HL-60/S4 (cell line): ENCODE data around the gene TEX55.
"Not testable (repeated sequence)": the region's sequence is repeated elsewhere in the genome, so short reads cannot be mapped to it uniquely, and the experiment has no call there.

Experiments
- in situ Hi-C: fragments of 300-500 bp; cut with MboI; formaldehyde crosslinking; loops from 2 replicates; pipeline ENCODE4 v1.14.3; 2022; ENCODE audit warnings: low sequenced_read_pairs

The TEX55 gene

DNA sequence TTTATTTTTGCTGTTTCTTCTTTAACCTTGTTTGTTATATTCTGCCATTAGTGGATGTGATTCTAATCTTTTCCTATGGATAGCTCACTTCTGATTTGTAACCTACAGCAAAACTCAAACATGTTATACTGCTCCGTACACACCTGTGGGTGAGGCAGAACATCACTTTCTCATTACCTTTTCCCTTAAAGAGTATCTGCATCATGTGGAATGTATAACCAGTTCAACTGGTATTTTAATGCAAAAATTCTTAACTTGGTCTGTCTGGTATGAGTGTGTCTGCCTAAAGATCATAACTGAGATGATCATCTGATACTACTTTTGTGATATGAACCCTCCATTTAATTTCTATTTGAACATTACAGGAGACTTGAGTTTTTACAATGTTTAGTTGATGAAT is 14.4 kb downstream of the TEX55 start:
- in situ Hi-C loops, result no loop called here

DNA sequence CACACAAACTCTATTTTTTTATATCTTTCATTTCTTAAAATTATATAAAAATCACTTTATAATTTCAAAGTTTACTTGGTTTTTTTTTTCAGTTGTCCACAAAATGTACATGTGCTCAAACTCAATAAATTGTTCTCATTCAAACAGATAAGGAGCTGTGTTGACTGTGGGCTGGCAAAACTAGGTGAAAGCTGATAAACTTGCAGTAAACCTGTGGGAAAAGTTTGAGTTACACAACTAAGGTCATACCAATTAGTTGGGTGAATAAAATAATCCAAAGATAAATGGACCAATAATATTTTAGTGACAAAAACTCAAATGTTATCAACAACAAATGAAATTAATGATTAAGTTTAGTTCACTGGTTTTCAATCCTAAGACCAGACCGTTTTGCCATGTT is 14.8 kb downstream of the TEX55 start:
- in situ Hi-C loops, result no loop called here

DNA sequence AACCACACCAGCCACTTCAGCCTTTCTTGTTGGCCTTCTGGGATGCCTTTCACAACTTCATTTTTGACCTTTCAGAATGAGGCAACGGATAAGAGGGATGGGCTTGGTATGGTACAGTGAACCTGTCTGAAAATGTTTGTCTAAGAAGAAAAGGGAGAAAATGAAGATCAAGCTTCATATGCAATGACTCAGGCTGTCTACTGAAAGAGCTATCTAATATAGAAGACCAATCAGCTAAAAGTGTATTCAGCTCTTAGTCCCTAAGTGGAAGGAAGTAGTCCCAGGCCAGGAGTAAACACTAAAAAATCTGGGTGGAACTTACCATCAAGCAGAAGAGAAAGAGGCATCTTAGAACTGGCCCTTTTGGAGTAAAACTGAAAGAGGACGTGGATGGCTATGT is 15.3 kb downstream of the TEX55 start:
- in situ Hi-C loops, result no loop called here

DNA sequence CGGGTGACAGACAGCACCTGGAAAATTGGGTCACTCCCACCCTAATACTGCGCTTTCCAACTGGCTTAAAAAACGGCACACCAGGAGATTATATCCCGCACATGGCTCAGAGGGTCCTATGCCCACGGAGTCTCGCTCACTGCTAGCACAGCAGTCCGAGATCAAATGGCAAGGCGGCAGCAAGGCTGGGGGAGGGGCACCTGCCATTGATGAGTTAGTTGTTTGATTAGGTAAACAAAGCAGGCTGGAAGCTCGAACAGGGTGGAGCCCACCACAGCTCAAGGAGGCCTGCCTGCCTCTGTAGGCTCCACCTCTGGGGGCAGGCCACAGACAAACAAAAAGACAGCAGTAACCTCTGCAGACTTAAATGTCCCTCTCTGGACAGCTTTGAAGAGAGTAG is 18.8 kb downstream of the TEX55 start:
- in situ Hi-C loops, result not testable (repeated sequence)

DNA sequence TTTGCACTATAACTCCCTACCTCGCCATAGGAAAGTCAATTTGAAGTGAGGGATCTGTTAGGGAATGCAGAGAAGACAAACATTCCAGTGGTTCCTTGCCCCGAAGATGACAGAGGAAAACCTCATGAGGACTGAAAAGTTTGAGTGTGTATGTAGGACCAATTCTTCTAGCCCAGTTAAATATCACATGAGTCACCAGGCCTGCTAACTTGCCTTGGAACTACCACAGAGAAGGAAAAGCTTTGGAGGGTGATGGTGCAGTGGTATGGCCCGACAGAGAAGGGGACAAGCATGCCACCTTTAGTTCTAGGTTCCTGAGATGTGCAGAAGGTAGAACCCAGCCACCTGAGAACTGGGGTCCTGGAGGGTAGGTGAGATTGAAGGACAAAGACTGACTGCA is 24.9 kb downstream of the TEX55 start:
- in situ Hi-C loops, result no loop called here

DNA sequence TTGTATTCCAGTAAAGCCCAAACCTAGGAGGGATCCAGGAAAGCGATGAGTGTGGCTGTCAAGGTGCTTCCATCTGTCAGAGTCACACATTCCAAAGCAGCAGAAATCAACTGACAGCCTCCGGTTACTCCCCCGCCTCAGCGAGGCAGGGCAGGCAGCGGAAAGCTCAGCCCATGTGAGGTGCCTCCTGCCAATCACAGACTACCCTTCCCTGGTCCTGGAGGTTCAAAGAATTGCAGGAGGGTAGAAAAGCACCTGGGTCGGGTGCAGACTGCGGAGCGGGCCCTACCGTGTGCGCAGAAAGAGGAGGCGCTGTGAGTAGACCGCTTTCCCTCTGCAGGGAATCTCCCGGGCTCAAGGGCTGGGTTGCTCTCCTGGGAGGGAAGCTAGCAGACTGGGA is 27.4 kb downstream of the TEX55 start, which contains the start of gene UPK1B:
UPK1B (plus strand) TSS at position 274 of the 400 bp plus-strand sequence. CDS start 13,144 bp downstream, outside the sequence.
- in situ Hi-C loops, result no loop called here

DNA sequence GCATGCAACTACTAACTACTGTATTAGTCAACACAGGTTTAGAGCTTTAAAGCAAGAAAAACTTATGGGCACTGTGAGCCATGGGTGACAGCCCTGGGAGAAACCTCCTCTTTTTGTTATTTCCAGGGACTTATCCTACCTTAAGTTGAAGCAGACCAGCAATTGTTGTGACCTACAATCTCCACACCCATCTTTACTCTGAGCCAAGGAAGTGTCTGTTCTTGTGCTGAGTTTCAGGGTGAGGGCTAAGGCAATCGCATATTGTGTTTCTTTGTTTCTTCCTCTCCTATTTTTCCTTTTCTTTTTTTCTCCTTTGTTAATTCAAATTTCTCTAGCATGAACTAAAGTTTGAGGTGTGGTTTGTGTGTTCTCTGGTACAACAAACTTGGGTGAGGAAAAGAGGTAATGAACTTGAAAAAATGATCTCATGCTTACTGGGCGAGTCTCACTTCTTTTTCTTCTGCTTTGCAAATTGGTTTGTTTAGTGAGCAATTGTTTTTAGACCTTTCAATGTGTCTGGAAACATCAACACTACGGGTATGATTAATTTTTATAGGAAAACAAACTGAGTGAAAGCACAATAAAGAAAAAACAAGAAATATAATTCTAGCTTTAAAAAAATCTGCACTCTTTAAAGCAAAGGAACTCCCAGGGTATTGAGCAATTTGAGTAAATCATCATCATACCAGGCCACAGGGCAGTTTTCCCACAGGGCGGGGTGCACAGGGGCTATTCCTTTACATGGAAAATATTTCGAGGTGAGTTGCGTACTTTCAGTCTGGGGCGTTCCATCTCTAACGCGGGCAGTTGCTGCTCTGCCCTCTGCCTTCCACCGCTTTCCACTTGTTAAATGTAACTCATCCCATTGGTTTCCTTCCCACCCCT is 30.1 kb downstream of the TEX55 start:
- in situ Hi-C loops, result no loop called here

DNA sequence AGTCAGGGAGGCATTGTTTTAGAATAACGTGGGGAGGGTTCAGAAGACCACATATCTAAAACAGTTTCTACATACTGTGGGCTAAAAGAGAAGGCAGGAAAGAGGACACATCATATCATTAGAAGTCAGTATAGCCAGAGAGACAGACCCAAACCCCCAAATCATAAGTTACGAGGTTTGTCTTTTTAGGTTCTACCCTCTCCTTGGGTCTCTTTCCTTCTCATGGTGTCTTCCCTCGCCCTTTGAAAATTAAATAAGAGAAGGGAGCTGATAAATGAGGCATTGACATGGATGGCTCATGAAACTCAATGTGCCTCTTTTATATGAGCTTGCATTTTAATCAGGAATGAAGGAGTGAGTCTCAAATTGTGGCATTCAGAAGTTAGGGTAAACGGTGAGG is 30.8 kb downstream of the TEX55 start:
- in situ Hi-C loops, result no loop called here

DNA sequence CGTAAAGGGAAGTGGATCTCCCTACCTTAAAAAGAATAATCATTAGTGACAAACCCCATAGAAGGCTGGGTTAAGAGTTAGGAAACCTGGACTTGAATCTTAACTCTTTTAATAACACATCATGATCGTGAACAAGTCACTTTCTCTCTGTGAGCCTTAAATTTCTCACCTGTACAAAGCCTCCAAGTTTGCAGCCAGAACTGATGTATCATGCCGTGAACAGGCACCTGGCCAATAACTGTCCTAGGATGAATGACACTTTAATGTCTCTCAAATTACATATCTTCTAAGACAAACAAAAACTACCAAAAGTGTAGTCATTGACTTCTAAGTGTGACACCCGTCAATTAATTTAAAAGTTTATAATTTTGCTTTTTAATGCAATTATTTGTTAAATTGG is 31.4 kb downstream of the TEX55 start:
- in situ Hi-C loops, result no loop called here

DNA sequence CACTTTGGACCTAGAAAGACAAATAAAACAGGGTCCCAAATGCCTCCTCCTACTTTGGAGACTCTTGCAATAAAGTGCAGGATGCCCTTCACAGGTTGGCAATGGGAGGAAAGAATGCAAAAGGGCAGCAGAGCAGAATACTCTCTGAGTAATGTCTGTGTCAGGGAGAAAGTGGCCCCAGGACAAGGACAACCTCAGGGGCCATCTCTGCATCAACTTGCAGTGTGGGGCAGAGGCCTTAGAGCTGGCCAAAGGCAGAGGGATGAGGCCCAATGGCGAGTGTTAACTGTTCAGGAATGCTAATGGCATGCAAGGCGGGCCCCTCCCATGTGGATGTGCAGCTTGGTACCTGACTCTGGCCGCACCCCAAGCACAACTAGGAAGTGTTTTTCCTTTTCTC is 35.8 kb downstream of the TEX55 start:
- in situ Hi-C loops, result no loop called here

DNA sequence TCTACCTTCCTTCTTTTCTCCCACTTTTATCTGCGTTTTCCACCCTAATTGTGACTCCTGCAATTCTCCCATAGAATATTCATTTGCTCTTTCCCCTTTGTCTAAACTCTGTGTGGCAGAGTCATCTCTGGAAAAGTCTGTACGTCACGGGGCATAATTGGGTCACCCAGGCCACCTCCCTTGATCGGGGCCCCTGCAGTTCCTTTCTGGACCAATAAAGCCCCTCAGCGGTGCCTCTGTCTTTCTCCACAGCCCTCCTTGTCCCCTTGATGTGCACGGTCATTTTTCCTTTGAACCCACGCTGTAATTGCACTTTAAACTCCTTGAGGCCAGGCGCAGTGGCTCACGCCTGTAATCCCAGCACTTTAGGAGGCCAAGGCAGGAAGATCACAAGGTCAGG is 38.1 kb downstream of the TEX55 start:
- in situ Hi-C loops, result no loop called here

DNA sequence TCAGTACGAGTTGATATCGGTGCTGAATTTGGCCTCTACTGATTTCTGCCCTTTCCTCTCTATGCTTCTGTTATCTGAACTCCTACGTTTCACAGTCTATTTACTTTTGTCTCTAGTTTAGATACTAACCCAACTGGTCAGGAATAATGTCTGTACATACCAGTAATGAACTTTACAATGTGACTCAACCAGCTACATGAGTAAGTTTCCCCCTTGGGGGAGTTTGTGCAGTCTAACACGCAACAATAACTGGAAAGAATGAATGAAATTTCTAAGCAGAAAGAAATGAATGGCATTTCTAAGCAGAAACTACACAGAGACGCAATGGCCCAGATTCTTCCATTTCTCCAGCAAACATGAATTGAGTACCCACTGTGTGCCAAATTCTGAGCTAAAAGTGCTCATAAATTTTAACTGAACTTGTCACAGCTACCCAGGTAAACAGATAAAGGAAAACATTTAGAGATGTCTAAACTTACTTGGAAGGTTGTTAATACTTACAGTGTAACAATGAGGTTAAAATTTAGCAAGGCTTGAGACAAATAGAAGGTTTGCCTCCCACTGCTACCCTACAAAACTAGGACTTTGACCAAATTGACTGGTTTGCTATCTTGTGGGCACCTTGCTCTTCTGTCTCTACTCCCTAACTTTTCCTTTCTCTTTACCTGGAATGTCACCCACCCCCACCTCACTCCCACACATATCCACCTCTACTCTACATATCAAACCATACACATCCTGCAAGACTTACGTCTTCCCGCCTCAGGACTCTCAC is 39.0 kb downstream of the TEX55 start:
- in situ Hi-C loops, result no loop called here

DNA sequence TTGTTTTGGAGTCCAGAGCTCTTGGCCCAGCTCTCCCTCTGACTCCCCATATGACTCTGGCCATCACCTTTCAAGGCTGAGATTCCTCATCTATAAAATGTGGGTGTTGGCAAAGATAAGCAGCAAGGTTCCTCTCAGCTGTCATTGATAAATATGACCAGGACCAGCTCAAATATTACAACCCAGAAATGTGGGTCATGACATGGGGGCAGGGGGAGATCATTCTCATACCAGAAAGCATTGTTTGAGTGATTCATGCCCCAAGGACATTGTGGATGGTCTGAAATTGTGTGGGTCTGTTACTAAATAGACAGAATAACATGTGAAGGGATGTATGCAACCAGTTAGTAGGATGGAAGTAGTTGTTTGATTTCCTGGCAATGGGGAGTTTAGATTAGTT is 41.3 kb downstream of the TEX55 start:
- in situ Hi-C loops, result no loop called here

DNA sequence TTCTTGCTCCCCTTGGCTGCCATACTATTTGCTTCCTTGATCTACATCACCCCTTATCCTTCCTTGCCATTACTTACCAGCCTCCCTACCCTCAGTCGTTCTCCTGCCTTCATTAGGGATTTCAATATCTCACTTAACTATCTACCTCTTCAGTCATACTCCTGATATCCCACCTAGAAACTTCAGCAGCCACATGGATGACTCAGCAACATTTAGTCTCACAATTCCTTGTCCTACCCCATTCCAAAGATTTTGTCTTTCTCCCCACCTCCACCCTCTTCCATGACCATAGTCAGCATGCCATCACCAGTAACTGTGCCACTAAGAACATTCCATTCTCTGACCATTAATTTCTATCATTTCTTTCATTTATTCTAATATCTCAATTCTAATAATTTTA is 45.8 kb downstream of the TEX55 start:
- in situ Hi-C loops, result no loop called here

DNA sequence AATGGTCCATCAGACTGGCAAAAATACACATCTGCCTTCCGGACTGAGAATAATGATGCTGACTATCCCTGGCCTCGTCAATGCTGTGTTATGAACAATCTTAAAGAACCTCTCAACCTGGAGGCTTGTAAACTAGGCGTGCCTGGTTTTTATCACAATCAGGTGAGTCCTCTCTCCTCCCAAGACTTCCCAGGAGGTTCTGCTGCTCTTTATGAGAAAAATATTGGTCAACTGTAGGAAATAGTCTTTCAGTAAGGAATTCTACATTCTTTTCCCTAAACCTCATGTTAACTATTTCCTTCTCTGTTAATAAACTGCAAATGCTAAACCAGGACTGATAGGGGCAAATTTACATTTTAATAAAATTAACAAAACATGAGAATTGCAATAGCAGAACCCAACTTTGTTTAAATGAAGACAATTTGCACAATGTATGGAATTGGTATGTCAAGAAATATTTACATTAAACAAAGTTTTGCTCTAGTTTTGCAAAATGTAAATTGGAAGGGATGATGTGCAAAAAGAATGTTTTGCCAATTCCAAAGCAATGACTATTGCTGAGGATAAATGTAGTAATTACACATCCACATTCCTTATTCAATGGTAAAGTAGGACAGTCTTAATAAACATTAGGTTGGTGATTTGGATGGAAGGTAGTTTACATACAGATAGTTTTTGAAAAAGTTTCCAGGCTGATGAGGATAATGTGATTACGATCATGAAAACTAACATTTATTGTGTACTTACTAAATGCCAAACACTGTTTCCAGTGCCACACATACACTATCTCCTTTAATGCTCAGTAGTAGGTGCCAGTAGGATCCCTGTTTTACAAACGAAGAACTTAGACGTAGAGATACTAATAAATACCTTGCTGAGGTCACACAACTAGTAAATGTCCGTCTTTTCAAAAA is 48.5 kb downstream of the TEX55 start:
- in situ Hi-C loops, result no loop called here

DNA sequence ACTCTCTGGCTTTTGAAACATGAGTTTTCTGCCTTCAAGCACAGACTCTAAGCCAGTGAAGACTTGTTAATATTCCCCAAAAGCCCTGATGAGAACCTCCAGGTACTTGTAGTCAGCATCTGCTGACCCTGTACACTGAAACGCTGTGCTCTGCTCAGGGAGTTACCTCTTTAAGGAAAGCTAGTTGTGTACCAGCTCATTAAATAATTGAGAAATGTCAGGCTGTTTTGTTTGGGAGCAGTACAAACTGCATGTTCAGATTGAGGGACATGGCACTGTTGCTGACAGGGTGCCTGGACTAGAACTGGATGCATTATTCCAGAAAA is 49.1 kb downstream of the TEX55 start:
- in situ Hi-C loops, result no loop called here

DNA sequence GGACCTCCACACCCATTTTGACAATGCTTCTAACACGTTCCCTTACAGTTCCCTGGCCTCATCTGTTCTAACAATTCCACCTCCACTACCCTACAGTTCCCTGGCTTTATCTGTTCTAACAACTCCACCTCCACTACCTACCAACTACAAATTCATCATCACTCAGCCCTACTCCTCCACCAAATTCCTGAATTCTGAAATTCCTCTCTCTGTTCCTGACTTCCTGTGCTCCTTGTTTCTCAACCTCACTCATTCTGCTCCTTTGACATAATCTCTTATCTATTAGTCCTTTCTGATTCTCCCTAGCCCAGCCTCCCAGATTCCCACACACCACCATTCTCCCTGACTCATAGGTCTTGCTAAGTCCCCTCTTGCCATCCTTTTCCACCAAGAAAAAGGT is 49.9 kb downstream of the TEX55 start:
- in situ Hi-C loops, result no loop called here
